ENCODE results near the gene CCL16. TPM values are rescaled to one million over a fixed set of nuclear protein-coding genes. Genes with fewer than 3 reads are reported as not detected.

CCL16 gene
- total and polyA plus RNA-seq, 2 of the 8 experiments (the other 6 are each of a cell fraction or from before 2014, with no cell fraction given), result not detected

DNA sequence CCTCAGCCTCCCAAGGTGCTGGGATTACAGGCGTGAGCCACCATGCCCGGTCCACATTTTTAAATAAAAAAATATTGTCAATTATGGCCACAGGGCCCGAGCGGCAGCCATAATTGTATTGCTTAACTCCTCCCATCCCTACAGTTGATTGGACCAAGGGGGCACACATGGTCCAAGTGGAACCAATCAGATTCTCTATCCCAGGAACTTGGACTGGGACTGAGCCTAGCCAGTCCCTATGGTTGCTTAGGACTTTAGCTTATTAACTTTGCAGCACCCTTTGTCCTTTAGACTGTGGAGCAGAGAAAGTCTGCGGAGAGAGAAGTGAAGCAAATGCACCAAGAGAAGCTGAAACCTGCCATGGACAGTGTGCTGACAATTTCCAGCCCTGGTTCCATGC lies 45.2 kb downstream of the CCL16 start (continued):
- TF ChIP-seq, protein P1, sequence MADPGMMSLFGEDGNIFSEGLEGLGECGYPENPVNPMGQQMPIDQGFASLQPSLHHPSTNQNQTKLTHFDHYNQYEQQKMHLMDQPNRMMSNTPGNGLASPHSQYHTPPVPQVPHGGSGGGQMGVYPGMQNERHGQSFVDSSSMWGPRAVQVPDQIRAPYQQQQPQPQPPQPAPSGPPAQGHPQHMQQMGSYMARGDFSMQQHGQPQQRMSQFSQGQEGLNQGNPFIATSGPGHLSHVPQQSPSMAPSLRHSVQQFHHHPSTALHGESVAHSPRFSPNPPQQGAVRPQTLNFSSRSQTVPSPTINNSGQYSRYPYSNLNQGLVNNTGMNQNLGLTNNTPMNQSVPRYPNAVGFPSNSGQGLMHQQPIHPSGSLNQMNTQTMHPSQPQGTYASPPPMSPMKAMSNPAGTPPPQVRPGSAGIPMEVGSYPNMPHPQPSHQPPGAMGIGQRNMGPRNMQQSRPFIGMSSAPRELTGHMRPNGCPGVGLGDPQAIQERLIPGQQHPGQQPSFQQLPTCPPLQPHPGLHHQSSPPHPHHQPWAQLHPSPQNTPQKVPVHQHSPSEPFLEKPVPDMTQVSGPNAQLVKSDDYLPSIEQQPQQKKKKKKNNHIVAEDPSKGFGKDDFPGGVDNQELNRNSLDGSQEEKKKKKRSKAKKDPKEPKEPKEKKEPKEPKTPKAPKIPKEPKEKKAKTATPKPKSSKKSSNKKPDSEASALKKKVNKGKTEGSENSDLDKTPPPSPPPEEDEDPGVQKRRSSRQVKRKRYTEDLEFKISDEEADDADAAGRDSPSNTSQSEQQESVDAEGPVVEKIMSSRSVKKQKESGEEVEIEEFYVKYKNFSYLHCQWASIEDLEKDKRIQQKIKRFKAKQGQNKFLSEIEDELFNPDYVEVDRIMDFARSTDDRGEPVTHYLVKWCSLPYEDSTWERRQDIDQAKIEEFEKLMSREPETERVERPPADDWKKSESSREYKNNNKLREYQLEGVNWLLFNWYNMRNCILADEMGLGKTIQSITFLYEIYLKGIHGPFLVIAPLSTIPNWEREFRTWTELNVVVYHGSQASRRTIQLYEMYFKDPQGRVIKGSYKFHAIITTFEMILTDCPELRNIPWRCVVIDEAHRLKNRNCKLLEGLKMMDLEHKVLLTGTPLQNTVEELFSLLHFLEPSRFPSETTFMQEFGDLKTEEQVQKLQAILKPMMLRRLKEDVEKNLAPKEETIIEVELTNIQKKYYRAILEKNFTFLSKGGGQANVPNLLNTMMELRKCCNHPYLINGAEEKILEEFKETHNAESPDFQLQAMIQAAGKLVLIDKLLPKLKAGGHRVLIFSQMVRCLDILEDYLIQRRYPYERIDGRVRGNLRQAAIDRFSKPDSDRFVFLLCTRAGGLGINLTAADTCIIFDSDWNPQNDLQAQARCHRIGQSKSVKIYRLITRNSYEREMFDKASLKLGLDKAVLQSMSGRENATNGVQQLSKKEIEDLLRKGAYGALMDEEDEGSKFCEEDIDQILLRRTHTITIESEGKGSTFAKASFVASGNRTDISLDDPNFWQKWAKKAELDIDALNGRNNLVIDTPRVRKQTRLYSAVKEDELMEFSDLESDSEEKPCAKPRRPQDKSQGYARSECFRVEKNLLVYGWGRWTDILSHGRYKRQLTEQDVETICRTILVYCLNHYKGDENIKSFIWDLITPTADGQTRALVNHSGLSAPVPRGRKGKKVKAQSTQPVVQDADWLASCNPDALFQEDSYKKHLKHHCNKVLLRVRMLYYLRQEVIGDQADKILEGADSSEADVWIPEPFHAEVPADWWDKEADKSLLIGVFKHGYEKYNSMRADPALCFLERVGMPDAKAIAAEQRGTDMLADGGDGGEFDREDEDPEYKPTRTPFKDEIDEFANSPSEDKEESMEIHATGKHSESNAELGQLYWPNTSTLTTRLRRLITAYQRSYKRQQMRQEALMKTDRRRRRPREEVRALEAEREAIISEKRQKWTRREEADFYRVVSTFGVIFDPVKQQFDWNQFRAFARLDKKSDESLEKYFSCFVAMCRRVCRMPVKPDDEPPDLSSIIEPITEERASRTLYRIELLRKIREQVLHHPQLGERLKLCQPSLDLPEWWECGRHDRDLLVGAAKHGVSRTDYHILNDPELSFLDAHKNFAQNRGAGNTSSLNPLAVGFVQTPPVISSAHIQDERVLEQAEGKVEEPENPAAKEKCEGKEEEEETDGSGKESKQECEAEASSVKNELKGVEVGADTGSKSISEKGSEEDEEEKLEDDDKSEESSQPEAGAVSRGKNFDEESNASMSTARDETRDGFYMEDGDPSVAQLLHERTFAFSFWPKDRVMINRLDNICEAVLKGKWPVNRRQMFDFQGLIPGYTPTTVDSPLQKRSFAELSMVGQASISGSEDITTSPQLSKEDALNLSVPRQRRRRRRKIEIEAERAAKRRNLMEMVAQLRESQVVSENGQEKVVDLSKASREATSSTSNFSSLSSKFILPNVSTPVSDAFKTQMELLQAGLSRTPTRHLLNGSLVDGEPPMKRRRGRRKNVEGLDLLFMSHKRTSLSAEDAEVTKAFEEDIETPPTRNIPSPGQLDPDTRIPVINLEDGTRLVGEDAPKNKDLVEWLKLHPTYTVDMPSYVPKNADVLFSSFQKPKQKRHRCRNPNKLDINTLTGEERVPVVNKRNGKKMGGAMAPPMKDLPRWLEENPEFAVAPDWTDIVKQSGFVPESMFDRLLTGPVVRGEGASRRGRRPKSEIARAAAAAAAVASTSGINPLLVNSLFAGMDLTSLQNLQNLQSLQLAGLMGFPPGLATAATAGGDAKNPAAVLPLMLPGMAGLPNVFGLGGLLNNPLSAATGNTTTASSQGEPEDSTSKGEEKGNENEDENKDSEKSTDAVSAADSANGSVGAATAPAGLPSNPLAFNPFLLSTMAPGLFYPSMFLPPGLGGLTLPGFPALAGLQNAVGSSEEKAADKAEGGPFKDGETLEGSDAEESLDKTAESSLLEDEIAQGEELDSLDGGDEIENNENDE (IDR thresholded peaks at IDR 0.05; ENCODE audit: insufficient replicate concordance, low read length), result no peak
- no peak for TF ChIP-seq CBX8 (IDR thresholded peaks at IDR 0.05; ENCODE audit: borderline replicate concordance, low read depth, low read length)
- TF ChIP-seq TCF12 (IDR thresholded peaks at IDR 0.05; ENCODE audit: low read depth, low read length), result no peak

All from H1 (cell line).